ENCODE measurements around the gene DIP2B.
"Not testable (repeated sequence)": the region's sequence is repeated elsewhere in the genome, so short reads cannot be mapped to it uniquely, and the experiment has no call there.

The DIP2B gene

GRCh38 chr12:50482571-50482970 is 22.2 kb upstream of the DIP2B start:
- Histone ChIP-seq H3K9me3 (no peaks in the 10 kb centered on the region), H3K27ac (no peak overlapping the region), H3K36me3 (peaks cover 0 to 9% (median 2%) of the 10 kb centered on the region in 3 donors), H3K4me1 (no peaks in the 10 kb centered on the region), H3K27me3 (no peaks in the 10 kb centered on the region), H3K4me3 (no peak overlapping the region)
- TF ChIP-seq CTCF (IDR thresholded peaks at IDR 0.05), result no peak
- DNase-seq, result no peak
- intact Hi-C loops (cut with DNase I; ENCODE audit: low total_unique reads), result no loop called here

GRCh38 chr12:50483488-50483887 is 21.3 kb upstream of the DIP2B start:
- intact Hi-C loops (cut with DNase I; ENCODE audit: low total_unique reads), result no loop called here
- H3K27ac ChIP-seq, result no peak overlapping the region
- H3K4me3 ChIP-seq, result no peak overlapping the region
- DNase-seq, result no peak
- peaks cover 0 to 9% (median 0%) of the 10 kb centered on the region in 3 donors for H3K36me3 ChIP-seq
- no peaks in the 10 kb centered on the region for H3K9me3 ChIP-seq
- TF ChIP-seq CTCF (IDR thresholded peaks at IDR 0.05), result no peak
- no peaks in the 10 kb centered on the region for H3K4me1 ChIP-seq
- no peaks in the 10 kb centered on the region for H3K27me3 ChIP-seq

GRCh38 chr12:50488801-50489200 is 16.0 kb upstream of the DIP2B start:
- TF ChIP-seq CTCF (IDR thresholded peaks at IDR 0.05), result no peak
- H3K27me3 ChIP-seq, result no peaks in the 10 kb centered on the region
- H3K36me3 ChIP-seq, result no peaks in the 10 kb centered on the region
- intact Hi-C loops (cut with DNase I; ENCODE audit: low total_unique reads), result no loop called here
- DNase-seq, result no peak
- H3K9me3 ChIP-seq, result peaks cover 0 to 10% (median 9%) of the 10 kb centered on the region in 3 donors
- H3K4me1 ChIP-seq, result no peaks in the 10 kb centered on the region
- no peak overlapping the region for H3K27ac ChIP-seq
- no peak overlapping the region for H3K4me3 ChIP-seq

GRCh38 chr12:50498119-50498518 is 6.7 kb upstream of the DIP2B start:
- H3K27ac ChIP-seq; intact Hi-C loops (cut with DNase I; ENCODE audit: low total_unique reads); H3K4me3 ChIP-seq; H3K36me3 ChIP-seq; H3K4me1 ChIP-seq; H3K27me3 ChIP-seq; DNase-seq: not testable (repeated sequence)
- peaks cover 15 to 25% (median 24%) of the 10 kb centered on the region in 3 donors for H3K9me3 ChIP-seq

- Histone ChIP-seq H3K4me1 (peaks cover 0 to 42% (median 25%) of the 10 kb centered on the region in 4 donors), H3K27ac (peak overlapping the region; percentile 92 to 98), H3K4me3 (peak overlapping the region; percentile 85 to 94), H3K27me3 (no peaks in the 10 kb centered on the region), H3K36me3 (no peaks in the 10 kb centered on the region), H3K9me3 (no peaks in the 10 kb centered on the region)
- DNase-seq, result peak in 1 of 2 donors; percentile 58
- TF ChIP-seq CTCF (IDR thresholded peaks at IDR 0.05), result no peak
- intact Hi-C loops (cut with DNase I; ENCODE audit: low total_unique reads), result no loop called here
Observed at GRCh38 chr12:50505675-50506530, 1.1 kb downstream of the DIP2B start.

GRCh38 chr12:50506753-50507473 is 2.1 kb downstream of the DIP2B start:
- Histone ChIP-seq H3K27ac (peak overlapping the region in 1 of 2 donors; percentile 98), H3K9me3 (no peaks in the 10 kb centered on the region), H3K4me1 (peaks cover 0 to 42% (median 25%) of the 10 kb centered on the region in 4 donors), H3K4me3 (no peak overlapping the region), H3K36me3 (no peaks in the 10 kb centered on the region), H3K27me3 (no peaks in the 10 kb centered on the region)
- TF ChIP-seq CTCF (IDR thresholded peaks at IDR 0.05), result no peak
- DNase-seq, result no peak
- intact Hi-C loops (cut with DNase I; ENCODE audit: low total_unique reads), result no loop called here

Measured in tibial artery (tissue), 4 donors.